Measurements from ENCODE around the gene TOR1AIP2.

The TOR1AIP2 gene

GRCh38 chr1:179825206-179825605 lies 52.4 kb downstream of the TOR1AIP2 start:
- no peak for DNase-seq

- DNase-seq = no peak
Observed at GRCh38 chr1:179824265-179824664, 53.3 kb downstream of the TOR1AIP2 start.

DNA sequence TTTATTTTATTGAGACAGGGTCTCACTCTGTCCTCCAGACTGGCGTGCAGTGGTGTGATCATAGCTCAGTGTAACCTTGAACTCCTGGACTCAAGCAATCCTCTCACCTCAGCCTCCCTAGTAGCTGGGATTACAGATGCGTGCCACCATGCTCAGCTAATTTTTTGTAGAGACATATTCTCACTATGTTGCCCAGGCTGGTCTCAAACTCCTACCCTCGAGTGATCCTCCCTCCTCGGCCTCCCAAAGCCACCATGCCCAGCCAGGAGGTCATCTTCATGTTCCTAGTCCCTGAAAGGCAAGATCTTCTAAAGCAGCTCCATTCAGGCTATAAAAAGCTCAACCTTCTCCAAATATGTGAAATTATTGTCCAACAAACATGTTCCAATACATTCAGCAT lies 53.9 kb downstream of the TOR1AIP2 start:
- DNase-seq = no peak

DNA sequence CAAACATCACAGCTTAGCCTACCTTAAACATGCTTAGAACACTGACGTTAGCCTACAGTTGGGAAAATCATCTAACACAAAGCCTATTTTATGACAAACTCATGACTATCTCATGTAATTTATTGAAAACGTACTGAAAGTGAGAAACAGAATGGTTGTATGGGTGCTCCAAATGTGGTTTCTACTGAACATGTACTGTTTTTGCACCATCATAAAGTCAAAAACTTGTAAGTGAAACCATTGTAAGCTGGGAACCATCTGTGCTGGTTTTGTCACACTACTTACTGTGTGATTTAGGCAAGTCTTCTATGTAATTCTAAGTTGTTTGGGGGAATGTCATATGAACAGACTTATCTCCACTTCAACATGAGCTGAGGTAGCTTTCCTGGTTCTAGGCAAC lies 55.5 kb downstream of the TOR1AIP2 start:
- DNase-seq = no peak

GRCh38 chr1:179821524-179821923 lies 56.1 kb downstream of the TOR1AIP2 start:
- DNase-seq = no peak

- DNase-seq = no peak
Observed at GRCh38 chr1:179820226-179820970, 57.2 kb downstream of the TOR1AIP2 start.

GRCh38 chr1:179818743-179819173 lies 58.8 kb downstream of the TOR1AIP2 start:
- no peak for DNase-seq

DNA sequence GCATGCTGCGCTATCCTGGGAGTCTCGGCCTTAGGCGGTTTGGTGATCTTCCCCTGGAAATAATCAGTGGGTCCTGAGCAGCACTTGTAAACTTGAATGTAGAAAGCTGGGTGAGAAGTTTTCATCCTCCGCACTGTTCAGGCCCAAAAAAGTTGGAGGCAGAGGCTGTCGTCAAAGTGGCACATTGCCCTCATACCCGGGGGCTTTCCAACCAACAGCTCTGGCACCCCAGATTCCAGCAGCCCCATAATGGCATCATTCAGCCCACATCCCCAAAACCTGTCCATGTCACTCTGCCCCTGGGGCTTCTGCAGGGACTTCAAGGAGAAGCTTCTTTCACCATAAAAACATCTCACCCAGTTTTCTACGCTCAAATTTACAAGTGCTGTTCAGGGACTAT lies 59.3 kb downstream of the TOR1AIP2 start:
- no peak for DNase-seq

DNA sequence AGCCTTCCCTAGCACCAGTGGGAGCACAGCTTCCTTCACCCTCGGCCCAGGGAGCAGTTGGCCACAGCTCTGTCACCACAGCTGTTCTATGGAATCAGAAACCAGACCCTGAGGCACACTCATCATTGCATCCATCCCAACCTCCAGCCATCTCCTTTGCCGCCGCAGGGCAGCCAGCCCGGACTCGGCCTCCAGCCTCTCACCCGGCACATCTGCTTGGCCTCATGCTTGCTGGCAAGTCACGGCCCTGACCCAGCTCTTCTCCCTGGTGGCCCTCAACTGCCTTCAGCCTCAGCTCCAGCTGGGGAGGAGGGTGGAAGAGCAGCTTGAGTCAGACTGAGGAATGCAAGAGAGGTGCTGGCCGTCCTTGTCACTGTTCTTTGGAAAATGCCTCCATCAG lies 59.8 kb downstream of the TOR1AIP2 start:
- DNase-seq = no peak

- DNase-seq = no peak
Observed at GRCh38 chr1:179817056-179817455, 60.5 kb downstream of the TOR1AIP2 start.

GRCh38 chr1:179816196-179816960 lies 61.2 kb downstream of the TOR1AIP2 start:
- no peak for DNase-seq

DNA sequence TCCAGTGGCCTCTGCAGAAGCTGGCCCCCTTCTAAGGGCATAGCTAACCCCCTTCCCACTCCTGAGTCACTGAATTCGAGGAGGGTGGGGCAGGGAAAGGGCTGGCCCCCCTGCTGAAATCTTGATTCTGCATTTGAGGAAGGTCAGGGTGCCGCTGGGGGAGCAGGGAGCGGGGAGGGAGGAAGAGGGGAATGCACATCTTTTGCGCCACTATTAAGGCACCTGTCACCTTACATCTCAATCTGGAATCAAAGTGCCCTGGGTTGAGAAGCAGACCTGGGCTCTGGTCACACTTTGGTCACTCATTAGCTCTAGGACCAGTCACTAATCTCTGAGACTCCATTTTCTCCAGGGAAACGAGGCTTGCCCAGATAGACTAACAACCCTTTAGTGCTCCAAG lies 62.0 kb downstream of the TOR1AIP2 start:
- no peak for DNase-seq

- DNase-seq = no peak
Observed at GRCh38 chr1:179814546-179814838, 63.1 kb downstream of the TOR1AIP2 start.

GRCh38 chr1:179813626-179814545 lies 63.7 kb downstream of the TOR1AIP2 start:
- no peak for DNase-seq

GRCh38 chr1:179812501-179813292 lies 64.9 kb downstream of the TOR1AIP2 start:
- no peak for DNase-seq

DNA sequence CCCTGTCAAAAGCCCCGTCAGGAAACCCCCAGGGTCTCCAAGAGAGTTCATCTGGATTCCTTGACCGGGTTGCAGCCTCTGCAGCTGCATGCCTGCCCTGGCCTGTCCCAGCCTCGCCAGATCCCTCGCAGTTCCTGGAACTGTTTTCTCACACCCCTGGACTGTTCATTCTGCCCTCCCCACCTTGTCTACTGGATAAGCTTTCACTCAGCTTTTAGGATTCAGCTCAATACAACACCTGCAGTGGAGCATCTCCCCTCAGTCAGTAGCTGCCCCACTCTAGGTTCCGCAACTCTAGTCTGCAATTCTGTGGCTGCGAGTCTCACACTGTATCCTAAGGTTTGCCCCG lies 67.3 kb downstream of the TOR1AIP2 start:
- DNase-seq = no peak

DNA sequence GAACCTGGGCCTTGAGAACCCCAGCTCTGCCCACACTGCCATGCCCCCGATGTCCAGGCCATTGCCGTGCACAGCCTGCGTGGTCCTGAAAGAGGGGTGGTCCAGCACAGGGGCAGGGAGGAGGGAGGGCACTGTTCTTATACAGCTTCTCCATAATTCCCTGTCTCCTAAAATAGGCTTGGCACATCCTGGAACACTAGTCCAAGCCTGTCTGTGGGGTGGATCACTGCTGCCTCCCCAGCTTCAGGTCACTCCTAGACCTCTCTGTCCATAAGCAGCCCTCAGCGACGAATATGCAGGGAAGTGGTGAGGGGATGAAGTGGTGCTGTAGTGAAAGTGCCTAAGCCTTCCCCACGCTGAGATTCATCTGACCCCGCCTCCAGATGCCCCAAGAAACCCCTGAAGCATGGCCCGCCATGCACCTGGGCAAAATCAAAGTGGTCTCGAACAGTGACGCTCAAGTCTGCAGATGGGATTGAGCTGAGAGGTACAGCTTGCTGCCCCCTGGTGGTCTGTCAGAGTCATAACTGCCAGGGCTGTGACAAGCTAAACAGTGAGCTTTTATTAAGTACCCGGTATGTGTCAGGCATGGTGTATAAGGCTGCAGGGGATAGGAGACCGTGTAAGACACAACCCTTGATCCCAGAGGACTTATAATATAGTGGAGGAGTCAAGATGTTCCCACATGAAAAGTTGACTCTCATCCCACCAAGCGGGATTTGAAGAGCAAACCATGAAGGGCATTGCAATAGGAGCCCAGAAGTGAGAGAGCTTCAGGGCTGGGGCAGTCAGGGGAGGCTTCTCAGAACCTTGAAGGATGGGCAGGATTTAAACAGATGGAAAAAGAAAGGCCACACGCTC lies 67.9 kb downstream of the TOR1AIP2 start:
- peak; percentile 56 for DNase-seq

- DNase-seq = no peak
Observed at GRCh38 chr1:179808503-179808902, 69.1 kb downstream of the TOR1AIP2 start.

DNA sequence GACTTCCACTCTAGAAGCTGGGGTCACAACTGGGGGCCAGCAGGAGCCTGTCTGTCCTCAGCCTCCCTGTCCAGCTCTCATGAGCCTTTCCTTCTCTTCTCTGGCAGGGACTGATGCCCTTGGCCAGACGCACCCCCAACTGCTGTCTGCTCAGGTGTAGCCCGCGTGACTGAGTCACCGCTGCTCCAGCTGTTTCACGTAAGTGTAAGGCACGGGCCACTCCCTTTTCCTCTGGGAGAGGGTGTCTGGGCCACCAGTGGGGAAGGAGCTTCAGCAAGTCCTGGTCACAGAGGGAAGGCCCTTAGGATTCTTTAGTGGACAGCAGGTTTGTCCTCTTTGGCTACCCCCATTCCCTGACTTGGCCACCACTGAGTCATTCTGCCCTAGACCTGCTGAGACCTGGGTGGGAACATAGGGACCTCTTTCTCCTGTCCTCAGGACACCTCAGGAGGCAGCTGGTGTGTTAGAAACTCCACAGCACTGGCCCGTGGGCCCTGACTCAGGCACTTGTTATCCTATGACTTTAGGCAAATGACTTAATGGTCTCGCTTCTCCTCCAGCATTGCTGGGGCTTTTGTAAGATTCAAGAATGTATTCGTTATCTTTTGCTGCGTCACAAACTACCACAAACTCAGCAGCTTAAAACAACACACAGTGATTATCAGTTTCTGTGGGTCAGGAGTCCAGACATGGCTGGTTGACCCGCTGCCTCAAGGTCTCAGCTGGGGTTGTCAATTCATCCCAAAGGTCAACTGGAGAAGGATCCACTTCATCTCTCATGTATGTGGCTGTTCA lies 69.7 kb downstream of the TOR1AIP2 start:
- no peak for DNase-seq

DNA sequence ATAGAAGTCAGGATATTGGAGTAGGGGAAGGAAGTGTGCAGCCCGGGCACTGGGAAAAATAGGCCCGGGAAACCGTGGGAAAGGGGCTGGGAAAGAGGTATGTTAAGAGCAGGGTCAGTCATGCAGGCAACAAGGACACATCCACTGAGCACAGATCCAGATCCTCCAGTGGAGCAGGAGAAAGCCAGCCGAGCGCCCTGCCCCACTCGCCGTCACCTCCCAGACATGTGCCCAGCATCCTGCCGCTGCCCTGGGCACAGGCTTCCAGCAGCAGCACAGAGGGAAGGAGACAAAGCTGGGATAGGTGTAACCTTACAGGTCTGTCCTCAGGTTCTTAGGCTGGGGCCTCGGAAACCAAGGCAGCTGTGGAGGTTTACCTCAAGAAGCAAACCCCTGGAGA lies 70.3 kb downstream of the TOR1AIP2 start:
- no peak for DNase-seq

GRCh38 chr1:179806333-179806732 lies 71.3 kb downstream of the TOR1AIP2 start:
- DNase-seq = no peak
